Muscle of back (tissue), 13 donors: Measurements from ENCODE around the gene MAGEB10. TPM values are rescaled to one million over a fixed set of nuclear protein-coding genes. Genes with fewer than 3 reads are reported as not detected.
"Not testable (repeated sequence)": the region's sequence is repeated elsewhere in the genome, so short reads cannot be mapped to it uniquely, and the experiment has no call there.

Experiments
- DNase-seq, 3 donors: peaks; one replicate each; pipeline versions ENCODE4 v3.0.0 to v3.0.0-alpha.2; 2013
- long read RNA-seq, 9 donors: transcript quantifications; one replicate each; lab custom pipeline, GENCODE V29; 2026
- polyA plus RNA-seq, 10 donors: library from polyadenylated mRNA; unstranded; fragments of 120-200 nt; gene quantifications; one replicate each; pipeline ENCODE4 v1.2.1, GENCODE V29; 2013; ENCODE audit not compliant: insufficient read length in 10 of 10

MAGEB10 gene
- not detected for polyA plus RNA-seq
- long read RNA-seq, donor 1, result 0 reads
- long read RNA-seq, donor 2, result 0 reads
- long read RNA-seq, donor 3, result 0 reads
- long read RNA-seq, donor 4, result 0 reads
- long read RNA-seq, donor 5, result 0 reads
- long read RNA-seq, donor 6, result 0 reads
- long read RNA-seq, donor 7, result 0 reads
- long read RNA-seq, donor 8, result 0 reads
- long read RNA-seq, donor 9, result 0 reads

GRCh38 chrX:27807690-27808089 lies at the start of gene MAGEB10:
Gene MAGEB10 (plus strand): TSS chrX:27807990. CDS start chrX:27821307, 13,317 bp downstream.
- no peak for DNase-seq

GRCh38 chrX:27765718-27766117 lies 42.1 kb upstream of the MAGEB10 start:
- DNase-seq, result no peak

- DNase-seq, result no peak
Observed at GRCh38 chrX:27767387-27767786, 40.4 kb upstream of the MAGEB10 start.

GRCh38 chrX:27775984-27776383 lies 31.8 kb upstream of the MAGEB10 start:
- no peak for DNase-seq

GRCh38 chrX:27796640-27797257 lies 11.0 kb upstream of the MAGEB10 start:
- no peak for DNase-seq

GRCh38 chrX:27797575-27797974 lies 10.2 kb upstream of the MAGEB10 start:
- no peak for DNase-seq

- no peak for DNase-seq
Observed at GRCh38 chrX:27808226-27808625, 436 bp downstream of the MAGEB10 start.

- DNase-seq, result not testable (repeated sequence)
Observed at GRCh38 chrX:27808991-27809859, 1.4 kb downstream of the MAGEB10 start.

GRCh38 chrX:27815209-27815608 lies 7.4 kb downstream of the MAGEB10 start:
- DNase-seq, result no peak

- no peak for DNase-seq
Observed at GRCh38 chrX:27823812-27824211, 16.0 kb downstream of the MAGEB10 start.

GRCh38 chrX:27838185-27838584 lies 30.4 kb downstream of the MAGEB10 start:
- no peak for DNase-seq

- DNase-seq, result no peak
Observed at GRCh38 chrX:27840881-27841280, 33.1 kb downstream of the MAGEB10 start.

- DNase-seq, result no peak
Observed at GRCh38 chrX:27842859-27843258, 35.1 kb downstream of the MAGEB10 start.

- peak in 1 of 3 donors; percentile 2 for DNase-seq
Observed at GRCh38 chrX:27860337-27860736, 52.5 kb downstream of the MAGEB10 start.

- peak in 2 of 3 donors; percentile 2 to 4 for DNase-seq
Observed at GRCh38 chrX:27863809-27864208, 56.0 kb downstream of the MAGEB10 start.

Other genes starting within 250 kb of the MAGEB10 start
- not detected for gene DCAF8L2, start 217.6 kb upstream of the MAGEB10 start, polyA plus RNA-seq
- not detected for gene DCAF8L1, start 173.5 kb downstream of the MAGEB10 start, polyA plus RNA-seq